IPS DF 6.9 (cell line): ENCODE data around the gene SHISA8.

Source experiments
- DNase-seq: peaks from one replicate; pipeline ENCODE4 v3.0.0-alpha.2; 2013; ENCODE audit warnings: low read depth, low spot score
- H3K27ac ChIP-seq: one replicate; pipeline ENCODE4 v1.5.1; 2013; ENCODE audit warnings: low read length, control low read depth
- H3K27me3 ChIP-seq: 2 replicates; pipeline ENCODE4 v1.6.1; 2013; ENCODE audit warnings: mild to moderate bottlenecking, low read length; ENCODE audit not compliant: control insufficient read depth, insufficient read depth
- H3K36me3 ChIP-seq: 2 replicates; pipeline ENCODE4 v1.6.1; 2013; ENCODE audit warnings: low read length; ENCODE audit not compliant: control insufficient read depth, insufficient read depth
- H3K4me1 ChIP-seq: 2 replicates; pipeline ENCODE4 v1.6.1; 2013; ENCODE audit warnings: low read length; ENCODE audit not compliant: control insufficient read depth, insufficient read depth
- H3K4me3 ChIP-seq: 2 replicates; pipeline ENCODE4 v1.5.1; 2013; ENCODE audit warnings: mild to moderate bottlenecking, low read length
- H3K9me3 ChIP-seq: 2 replicates; pipeline ENCODE4 v1.6.1; 2013; ENCODE audit warnings: low read length, inconsistent platforms; ENCODE audit not compliant: control insufficient read depth, insufficient read depth
- whole genome bisulfite sequencing: extraction: QIAGEN DNeasy Blood & Tissue Kit; methylation state at CpG from one replicate; pipeline ENCODE4 v1.1.7; 2013; ENCODE audit warnings: mixed read lengths, missing lambda C conversion rate; ENCODE audit not compliant: insufficient read length, insufficient coverage; 5-methylcytosine and 5-hydroxymethylcytosine counted together

SHISA8 gene

GRCh38 chr22:41922328-41922727 lies 7.5 kb upstream of the SHISA8 start:
- no peak overlapping the region for H3K27ac ChIP-seq
- H3K4me1 ChIP-seq, result peaks cover 8% of the 10 kb centered on the region; the same call in 1 of the 2 replicates
- no peaks in the 10 kb centered on the region for H3K9me3 ChIP-seq
- no CpG with 5 or more reads among the region's 5 CpGs for WGBS
- peaks cover 19% of the 10 kb centered on the region for H3K27me3 ChIP-seq
- no peak overlapping the region for H3K4me3 ChIP-seq
- DNase-seq, result no peak
- no peaks in the 10 kb centered on the region for H3K36me3 ChIP-seq

GRCh38 chr22:41920271-41920976 lies 5.5 kb upstream of the SHISA8 start:
- Histone ChIP-seq H3K27ac (no peak overlapping the region), H3K27me3 (peaks cover 30% of the 10 kb centered on the region), H3K9me3 (no peaks in the 10 kb centered on the region), H3K4me1 (peaks cover 3% of the 10 kb centered on the region; the same call in 1 of the 2 replicates), H3K36me3 (no peaks in the 10 kb centered on the region), H3K4me3 (peak overlapping the region; percentile 26; the same call in 1 of the 2 replicates)
- no CpG with 5 or more reads among the region's 21 CpGs for WGBS
- no peak for DNase-seq

- Histone ChIP-seq H3K36me3 (no peaks in the 10 kb centered on the region), H3K9me3 (no peaks in the 10 kb centered on the region), H3K4me1 (0 out of 2 replicates have a peak, but pooled peaks cover 3% of the 10 kb centered on the region), H3K27me3 (peaks cover 30% of the 10 kb centered on the region), H3K27ac (no peak overlapping the region), H3K4me3 (peak overlapping the region; percentile 50; the same call in 1 of the 2 replicates)
- no CpG with 5 or more reads among the region's 62 CpGs for WGBS
- peak; percentile 78 for DNase-seq
Observed at GRCh38 chr22:41919357-41920224, 4.7 kb upstream of the SHISA8 start.

- Histone ChIP-seq H3K36me3 (no peaks in the 10 kb centered on the region), H3K27ac (no peak overlapping the region), H3K4me3 (no peak overlapping the region), H3K9me3 (no peaks in the 10 kb centered on the region), H3K27me3 (peaks cover 37% of the 10 kb centered on the region), H3K4me1 (peaks cover 6% of the 10 kb centered on the region; the same call in 1 of the 2 replicates)
- WGBS, result no CpG with 5 or more reads among the region's 23 CpGs
- no peak for DNase-seq
Observed at GRCh38 chr22:41917903-41918791, 3.3 kb upstream of the SHISA8 start.

- no peaks in the 10 kb centered on the region for H3K9me3 ChIP-seq
- H3K36me3 ChIP-seq, result no peaks in the 10 kb centered on the region
- peaks cover 44% of the 10 kb centered on the region for H3K27me3 ChIP-seq
- H3K27ac ChIP-seq, result no peak overlapping the region
- DNase-seq, result no peak
- no peak overlapping the region for H3K4me3 ChIP-seq
- peaks cover 6% of the 10 kb centered on the region; the same call in 1 of the 2 replicates for H3K4me1 ChIP-seq
- WGBS, result no CpG with 5 or more reads among the region's 11 CpGs
Observed at GRCh38 chr22:41917375-41917902, 2.6 kb upstream of the SHISA8 start.

GRCh38 chr22:41916745-41917358 lies 2.0 kb upstream of the SHISA8 start:
- H3K27me3 ChIP-seq, result peaks cover 50% of the 10 kb centered on the region
- H3K36me3 ChIP-seq, result no peaks in the 10 kb centered on the region
- no peak for DNase-seq
- H3K9me3 ChIP-seq, result no peaks in the 10 kb centered on the region
- no peak overlapping the region for H3K4me3 ChIP-seq
- H3K27ac ChIP-seq, result no peak overlapping the region
- peaks cover 6% of the 10 kb centered on the region; the same call in 1 of the 2 replicates for H3K4me1 ChIP-seq
- no CpG with 5 or more reads among the region's 10 CpGs for WGBS

GRCh38 chr22:41915786-41916493 lies 1.1 kb upstream of the SHISA8 start:
- H3K27me3 ChIP-seq, result peaks cover 59% of the 10 kb centered on the region

GRCh38 chr22:41914611-41915034 lies 251 bp downstream of the SHISA8 start:
- WGBS, result no CpG with 5 or more reads among the region's 67 CpGs
- peaks cover 7% of the 10 kb centered on the region for H3K4me1 ChIP-seq
- H3K27ac ChIP-seq, result no peak overlapping the region
- DNase-seq, result no peak
- H3K9me3 ChIP-seq, result no peaks in the 10 kb centered on the region
- peak overlapping the region; percentile 16; the same call in 1 of the 2 replicates for H3K4me3 ChIP-seq
- H3K27me3 ChIP-seq, result peaks cover 65% of the 10 kb centered on the region
- no peaks in the 10 kb centered on the region for H3K36me3 ChIP-seq

More at GRCh38 chr22:41915786-41916493, 1.1 kb upstream of the SHISA8 start:
- no peak overlapping the region; the same call in 1 of the 2 replicates for H3K4me3 ChIP-seq
- no CpG with 5 or more reads among the region's 11 CpGs for WGBS
- H3K36me3 ChIP-seq, result no peaks in the 10 kb centered on the region
- DNase-seq, result no peak
- peaks cover 7% of the 10 kb centered on the region for H3K4me1 ChIP-seq
- no peak overlapping the region for H3K27ac ChIP-seq
- no peaks in the 10 kb centered on the region for H3K9me3 ChIP-seq
